ENCODE results near the gene SLX4IP. TPM values are rescaled to one million over a fixed set of nuclear protein-coding genes. Genes with fewer than 3 reads are reported as not detected.

The SLX4IP gene
- total and polyA plus RNA-seq, 2 of the 13 experiments (the other 11 are each of a cell fraction or from before 2014, with no cell fraction given) = 3.6 to 7.3 TPM

- TF ChIP-seq TRAFD1 (CRISPR knock-in tag; IDR thresholded peaks at IDR 0.05; ENCODE audit: borderline replicate concordance) (no peak), ZNF710 (CRISPR knock-in tag; IDR thresholded peaks at IDR 0.05; ENCODE audit: borderline replicate concordance) (peak; percentile 82; the same call in 1 of the 2 replicates), RFX3 (CRISPR knock-in tag; IDR thresholded peaks at IDR 0.05) (no peak), ZNF350 (CRISPR knock-in tag; IDR thresholded peaks at IDR 0.05; ENCODE audit: borderline replicate concordance, low read depth) (peak; percentile 98), E2F2 (CRISPR knock-in tag; IDR thresholded peaks at IDR 0.05; ENCODE audit: borderline replicate concordance) (peak; percentile 90; the same call in 1 of the 2 replicates), SNRNP70 (IDR thresholded peaks at IDR 0.05; ENCODE audit: low read depth, low read length) (no peak), FOXM1 (CRISPR knock-in tag; IDR thresholded peaks at IDR 0.05) (0 out of 2 replicates have a peak, but pooled peaks have one; percentile 61), RFX5 (IDR thresholded peaks at IDR 0.05; ENCODE audit: low read depth, low read length) (no peak; the same call in 1 of the 2 replicates), ZMYM4 (CRISPR knock-in tag; IDR thresholded peaks at IDR 0.05) (peak; percentile 87), PBX3 (CRISPR knock-in tag; IDR thresholded peaks at IDR 0.05; ENCODE audit: borderline replicate concordance) (no peak; the same call in none of the 2 replicates), HCFC1 (IDR thresholded peaks at IDR 0.05; ENCODE audit: low read depth, low read length) (peak; percentile 54; the same call in 1 of the 2 replicates), TRIM22 (IDR thresholded peaks at IDR 0.05) (no peak), ZSCAN25 (CRISPR knock-in tag; IDR thresholded peaks at IDR 0.05) (peak; percentile 19; the same call in 1 of the 2 replicates), ZNF205 (CRISPR knock-in tag; IDR thresholded peaks at IDR 0.05) (peak; percentile 76; the same call in 1 of the 2 replicates), ZNF275 (CRISPR knock-in tag; IDR thresholded peaks at IDR 0.05; ENCODE audit: borderline replicate concordance) (peak; percentile 83), CSRNP1 (CRISPR knock-in tag; IDR thresholded peaks at IDR 0.05) (peak; percentile 87), ZNF672 (CRISPR knock-in tag; IDR thresholded peaks at IDR 0.05) (0 out of 2 replicates have a peak, but pooled peaks have one; percentile 61)
Observed at GRCh38 chr20:10433623-10434466, 1.3 kb upstream of the SLX4IP start, which contains the start of gene MKKS (continued).
